HFFc6 (cell line): ENCODE results near the gene GPALPP1. TPM values are rescaled to one million over a fixed set of nuclear protein-coding genes. Genes with fewer than 3 reads are reported as not detected.

ENCODE experiments used
- DNase-seq: peaks from one replicate; pipeline ENCODE4 v3.0.0-alpha.2; 2018
- H3K27ac Mint-ChIP-seq: 2 replicates; pipeline ENCODE4 v1.8.0; 2020; ENCODE audit warnings: mild to moderate bottlenecking, mixed read lengths
- H3K27me3 Mint-ChIP-seq: 2 replicates; pipeline ENCODE4 v1.8.0; 2021; ENCODE audit warnings: mild to moderate bottlenecking, moderate library complexity, mixed read lengths; ENCODE audit not compliant: insufficient read depth
- H3K36me3 Mint-ChIP-seq: 2 replicates; pipeline ENCODE4 v1.8.0; 2021; ENCODE audit warnings: low read depth, mixed read lengths
- H3K4me1 Mint-ChIP-seq: 2 replicates; pipeline ENCODE4 v1.8.0; 2020; ENCODE audit warnings: low read depth, mixed read lengths
- H3K4me3 Mint-ChIP-seq: 2 replicates; pipeline ENCODE4 v1.8.0; 2020; ENCODE audit warnings: mild to moderate bottlenecking, moderate library complexity, mixed read lengths
- H3K9me3 Mint-ChIP-seq: 2 replicates; pipeline ENCODE4 v1.8.0; 2020; ENCODE audit warnings: mild to moderate bottlenecking, mixed read lengths
- CTCF ChIP-seq: fragments of 200-600 bp; sonication (generic); IDR thresholded peaks from 2 replicates; pipeline ENCODE4 v1.5.0; 2021; ENCODE audit warnings: antibody characterized with exemption, mild to moderate bottlenecking
- total RNA-seq, 6 experiments: library from RNA; stranded (reverse); fragmentation: NEBNext Ultra II Directional; extraction: Animal tissue kit (Norgen Biotek cat#: 25700); gene quantifications; 2 replicates in 1 of 6; 3 replicates in 5 of 6; pipeline ENCODE4 v1.2.3, GENCODE V29; 2021

GPALPP1 gene
- total RNA-seq, 6 experiments from 2014 or later: 22.1 to 25.8 (median 23.5) TPM

- Mint-ChIP-seq H3K9me3 (no peaks in the 10 kb centered on the region), H3K4me3 (no peak overlapping the region), H3K27me3 (no peaks in the 10 kb centered on the region), H3K36me3 (peaks cover 5% of the 10 kb centered on the region; the same call in 1 of the 2 replicates), H3K4me1 (no peaks in the 10 kb centered on the region), H3K27ac (no peak overlapping the region)
- no peak for DNase-seq
- peak; percentile 64 for TF ChIP-seq CTCF
Observed at GRCh38 chr13:44978328-44978727, 11.0 kb upstream of the GPALPP1 start.

DNA sequence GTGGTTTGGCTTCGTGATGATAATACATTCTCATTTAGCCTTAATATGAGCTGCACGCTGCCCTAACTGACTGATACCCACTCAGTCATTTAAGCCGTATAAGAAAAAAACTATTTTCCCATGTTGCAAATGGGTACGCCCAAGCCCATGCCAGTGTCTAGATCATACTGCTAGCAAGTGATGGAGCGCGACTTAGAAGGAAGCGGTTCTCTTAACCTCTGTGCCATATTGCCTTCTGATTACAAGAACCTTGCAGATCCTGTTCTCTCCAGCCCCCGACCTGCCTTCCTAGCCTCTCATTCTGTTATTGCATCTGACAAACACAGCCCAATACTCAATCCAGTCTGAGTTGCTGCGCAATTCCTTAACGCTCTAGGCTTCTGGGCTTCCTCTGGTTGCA lies 603 bp downstream of the GPALPP1 start:
- H3K27ac Mint-ChIP-seq: peak overlapping the region; percentile 99
- peaks cover 15% of the 10 kb centered on the region for H3K36me3 Mint-ChIP-seq
- peaks cover 46% of the 10 kb centered on the region for H3K4me1 Mint-ChIP-seq
- H3K9me3 Mint-ChIP-seq: no peaks in the 10 kb centered on the region
- H3K4me3 Mint-ChIP-seq: peak overlapping the region; percentile 99
- DNase-seq: no peak
- no peaks in the 10 kb centered on the region; the same call in 1 of the 2 replicates for H3K27me3 Mint-ChIP-seq
- no peak for TF ChIP-seq CTCF

GRCh38 chr13:45003417-45003816 lies 14.1 kb downstream of the GPALPP1 start:
- H3K27me3 Mint-ChIP-seq: no peaks in the 10 kb centered on the region
- DNase-seq: no peak
- H3K27ac Mint-ChIP-seq: no peak overlapping the region
- H3K4me1 Mint-ChIP-seq: no peaks in the 10 kb centered on the region
- H3K9me3 Mint-ChIP-seq: no peaks in the 10 kb centered on the region
- TF ChIP-seq CTCF: no peak
- no peak overlapping the region for H3K4me3 Mint-ChIP-seq
- peaks cover 7% of the 10 kb centered on the region for H3K36me3 Mint-ChIP-seq

DNA sequence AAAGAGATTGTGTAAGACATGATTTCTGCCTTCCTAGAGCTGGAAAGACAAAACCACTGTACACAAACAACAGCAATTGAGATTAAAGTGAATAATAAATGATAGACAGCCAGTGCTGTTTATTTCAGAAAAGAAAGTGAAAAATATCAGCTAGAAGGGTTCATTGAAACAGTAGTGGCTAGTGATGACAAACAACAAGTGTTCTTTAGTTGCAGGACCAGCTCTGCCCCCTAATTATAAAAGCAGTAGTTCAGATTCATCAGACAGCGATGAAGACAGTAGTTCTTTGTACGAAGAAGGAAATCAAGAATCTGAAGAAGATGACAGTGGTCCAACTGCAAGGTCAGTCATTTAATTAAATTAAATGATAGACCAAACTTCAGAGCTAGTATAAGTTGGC lies 14.8 kb downstream of the GPALPP1 start:
- Mint-ChIP-seq H3K27me3 (no peaks in the 10 kb centered on the region), H3K36me3 (peaks cover 7% of the 10 kb centered on the region), H3K9me3 (no peaks in the 10 kb centered on the region), H3K4me3 (no peak overlapping the region), H3K27ac (no peak overlapping the region), H3K4me1 (no peaks in the 10 kb centered on the region)
- no peak for TF ChIP-seq CTCF
- no peak for DNase-seq

DNA sequence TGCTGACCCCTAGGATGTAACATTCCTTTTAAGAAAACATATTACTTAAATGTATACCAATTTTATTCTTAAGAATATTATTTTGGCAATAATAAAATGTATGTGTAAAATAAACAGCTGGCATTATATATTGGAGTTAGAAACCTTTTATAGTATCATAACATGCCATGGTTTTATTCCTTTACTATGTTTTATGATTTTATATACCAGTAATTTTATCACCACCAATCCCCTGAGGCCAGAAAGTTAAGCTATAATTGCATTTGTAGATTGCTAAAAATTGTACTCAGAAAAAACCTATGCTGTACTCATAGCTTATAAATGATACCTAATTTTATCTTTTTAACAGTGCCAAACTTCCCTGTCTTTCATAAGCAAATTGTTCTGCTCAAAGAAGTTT lies 17.9 kb downstream of the GPALPP1 start:
- Mint-ChIP-seq H3K4me3 (no peak overlapping the region), H3K27me3 (no peaks in the 10 kb centered on the region), H3K36me3 (peaks cover 23% of the 10 kb centered on the region), H3K27ac (no peak overlapping the region), H3K4me1 (no peaks in the 10 kb centered on the region), H3K9me3 (no peaks in the 10 kb centered on the region)
- no peak for TF ChIP-seq CTCF
- DNase-seq: no peak

GRCh38 chr13:45007823-45008222 lies 18.5 kb downstream of the GPALPP1 start:
- no peak overlapping the region for H3K4me3 Mint-ChIP-seq
- no peaks in the 10 kb centered on the region for H3K4me1 Mint-ChIP-seq
- no peak for DNase-seq
- no peaks in the 10 kb centered on the region for H3K27me3 Mint-ChIP-seq
- TF ChIP-seq CTCF: no peak
- peaks cover 21% of the 10 kb centered on the region for H3K36me3 Mint-ChIP-seq
- H3K27ac Mint-ChIP-seq: no peak overlapping the region
- no peaks in the 10 kb centered on the region for H3K9me3 Mint-ChIP-seq
